Loucy (cell line): ENCODE measurements around the gene LRRC47.

Experiments
- CTCF ChIP-seq: fragments of 200-600 bp; sonication (generic); conservative IDR thresholded peaks from 2 replicates; pipeline ENCODE4 v1.5.1; 2014; ENCODE audit warnings: mild to moderate bottlenecking, antibody characterized with exemption, low read length
- EZH2phosphoT487 ChIP-seq: fragments of 200-600 bp; IDR thresholded peaks from 2 replicates; pipeline ENCODE4 v1.6.1; 2018; ENCODE audit warnings: antibody characterized with exemption, mild to moderate bottlenecking, moderate library complexity, borderline replicate concordance

- no peak for TF ChIP-seq CTCF
- no peak for TF ChIP-seq EZH2phosphoT487
Measured at GRCh38 chr1:3771108-3772026, 24.9 kb downstream of the LRRC47 start.
